Regular cardiac myocyte (primary cell): ENCODE measurements around the gene QPCTL. TPM values are rescaled to one million over a fixed set of nuclear protein-coding genes. Genes with fewer than 3 reads are reported as not detected.

Experiments used
- total RNA-seq: library from RNA; depleted of rRNA; stranded (reverse); fragments of >200 nt; gene quantifications from 2 replicates; pipeline ENCODE4 v1.2.3, GENCODE V29; 2014

QPCTL gene
- total RNA-seq, result 31.2 and 32.1 TPM in 2 replicates

DNA sequence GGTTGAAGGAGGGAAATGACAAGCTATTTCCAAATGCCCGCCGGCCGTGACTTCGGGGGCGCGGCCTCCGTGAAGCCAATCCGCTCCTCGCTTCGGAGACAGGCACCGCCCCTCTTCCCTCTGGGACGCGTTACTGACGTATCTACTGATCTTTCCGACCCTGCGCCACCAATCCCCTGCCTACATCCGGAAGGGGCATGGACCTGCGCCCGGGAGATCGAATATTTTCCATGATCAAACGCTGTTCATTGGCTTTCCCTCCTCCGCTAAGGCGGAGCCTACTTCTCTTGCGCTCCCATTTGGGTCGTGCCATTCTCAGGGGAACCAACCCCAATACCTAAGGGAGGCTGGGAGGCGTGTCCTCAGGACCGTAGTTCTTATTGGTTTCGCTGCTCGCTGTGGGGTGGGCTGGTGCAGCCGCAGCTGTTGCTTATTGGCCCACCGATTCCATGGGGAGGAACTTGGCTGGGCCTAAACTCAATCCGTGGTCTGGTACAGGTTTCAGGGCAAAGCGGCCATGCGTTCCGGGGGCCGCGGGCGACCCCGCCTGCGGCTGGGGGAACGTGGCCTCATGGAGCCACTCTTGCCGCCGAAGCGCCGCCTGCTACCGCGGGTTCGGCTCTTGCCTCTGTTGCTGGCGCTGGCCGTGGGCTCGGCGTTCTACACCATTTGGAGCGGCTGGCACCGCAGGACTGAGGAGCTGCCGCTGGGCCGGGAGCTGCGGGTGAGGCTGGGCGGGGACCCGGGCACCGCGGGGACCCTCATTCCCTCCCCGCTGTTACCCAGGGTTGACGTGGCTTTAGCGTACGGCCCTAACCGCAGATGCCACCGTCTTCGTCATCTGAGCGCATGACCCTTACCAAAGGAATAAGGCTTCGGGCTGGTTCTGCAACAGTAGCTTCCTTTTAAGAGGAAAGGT is at the start of gene QPCTL:
Gene QPCTL (plus strand): TSS at position 480 of the 919 bp plus-strand sequence. CDS start 38 bp downstream, at position 518.

DNA sequence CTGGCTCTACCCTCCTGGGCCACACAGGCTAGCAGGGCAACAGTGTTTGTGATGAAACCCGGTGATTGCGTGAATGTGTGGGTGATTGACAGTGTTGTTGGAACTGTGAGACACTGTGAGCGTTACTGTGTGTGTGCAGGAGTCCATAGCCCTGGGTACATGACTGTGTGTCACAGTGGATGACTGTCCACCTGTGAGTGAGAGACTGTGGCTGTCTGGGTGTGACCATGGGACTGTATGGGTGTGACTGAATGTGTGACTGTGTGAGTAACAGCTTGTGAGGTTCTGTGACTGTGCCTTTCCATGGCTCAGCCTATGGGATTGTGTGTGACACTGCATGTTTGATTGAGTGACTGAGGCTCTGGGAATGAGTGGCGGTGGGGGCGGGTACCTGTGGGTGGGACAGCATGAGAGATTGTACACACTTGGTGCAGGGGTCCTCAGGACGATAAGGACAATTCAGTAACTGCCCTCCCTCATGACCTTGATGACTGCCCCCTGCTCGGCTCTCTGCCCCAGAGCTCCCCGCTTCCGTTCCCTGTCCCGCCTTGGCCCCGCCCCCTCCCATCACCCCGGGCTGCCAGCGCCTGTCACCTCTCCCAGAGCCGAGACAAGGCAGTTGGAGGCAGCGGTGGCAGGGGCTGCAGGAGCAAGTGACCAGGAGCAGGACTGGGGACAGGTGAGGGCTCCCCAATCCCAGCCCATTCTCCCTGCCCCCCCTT is 24.7 kb upstream of the QPCTL start, which contains the start of gene GIPR:
Gene GIPR (plus strand): TSS at position 602 of the 722 bp plus-strand sequence. CDS start 1,300 bp downstream, outside the sequence.

GRCh38 chr19:45691516-45692186 is 815 bp upstream of the QPCTL start, which contains the start of gene SNRPD2:
SNRPD2 (minus strand) TSS chr19:45691953; CDS start chr19:45691888, 65 bp downstream.

GRCh38 chr19:45730368-45731288 is 38.2 kb downstream of the QPCTL start, which contains the start of gene FBXO46:
FBXO46 (minus strand) TSS chr19:45730896; CDS start chr19:45713495, 17,401 bp downstream.

DNA sequence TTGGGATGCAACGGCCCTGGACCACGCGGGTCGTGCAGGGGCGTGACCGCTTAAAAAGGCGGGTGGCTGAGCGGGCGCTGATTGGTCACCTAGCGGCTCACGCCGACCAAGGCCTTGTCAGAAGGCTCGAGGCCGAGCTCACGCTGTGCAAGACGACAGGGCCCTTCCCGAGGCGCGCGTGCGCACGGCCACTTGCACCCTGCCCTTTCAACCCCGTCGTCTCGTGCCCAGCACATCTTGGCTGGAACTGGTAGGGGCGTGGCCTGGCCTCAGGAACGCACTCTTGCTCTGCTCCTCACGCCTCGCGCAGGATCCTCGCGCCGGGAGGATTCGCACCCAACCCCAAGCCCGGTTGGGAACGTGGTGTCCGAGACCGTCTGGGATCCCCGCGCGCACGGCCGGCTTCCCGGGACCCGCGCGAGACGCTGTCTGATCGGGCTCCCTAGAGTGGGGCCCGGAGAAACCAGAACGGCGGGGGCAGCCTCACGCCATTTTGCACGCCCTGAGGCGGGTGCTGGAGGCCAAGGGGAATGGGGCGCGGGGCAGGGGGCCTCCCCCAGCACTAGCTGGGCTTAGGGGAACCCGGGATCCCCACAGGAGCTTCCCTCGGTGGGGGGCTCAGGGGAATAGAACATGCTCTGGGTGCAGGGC is 40.8 kb downstream of the QPCTL start, which contains the start of gene MEIOSIN:
Gene MEIOSIN (plus strand): TSS at position 280 of the 651 bp plus-strand sequence. CDS start 1,938 bp downstream, outside the sequence.

Other genes with a start within 250 kb of the QPCTL start
- gene FOSB, start 224.7 kb upstream of the QPCTL start, total RNA-seq, result 4.6 and 9.9 TPM in 2 replicates
- gene RTN2, start 195.6 kb upstream of the QPCTL start, total RNA-seq, result 3.8 and 4.2 TPM in 2 replicates
- 0.96 and 2.3 TPM in 2 replicates for gene PPM1N, start 194.2 kb upstream of the QPCTL start, total RNA-seq
- 56.4 and 112 TPM in 2 replicates for gene VASP, start 185.2 kb upstream of the QPCTL start, total RNA-seq
- 4.2 and 5.2 TPM in 2 replicates for gene OPA3, start 107.9 kb upstream of the QPCTL start, total RNA-seq
- gene GPR4, start 90.5 kb upstream of the QPCTL start, total RNA-seq, result 0.28 and 0.96 TPM in 2 replicates
- gene EML2, start 53.3 kb upstream of the QPCTL start, total RNA-seq, result 66.8 and 101 TPM in 2 replicates
- gene GIPR, start 24.4 kb upstream of the QPCTL start, total RNA-seq, result 0.28 and 0.38 TPM in 2 replicates
- gene SNRPD2, start 713 bp upstream of the QPCTL start, total RNA-seq, result 288 and 449 TPM in 2 replicates
- 3.4 and 5.8 TPM in 2 replicates for gene FBXO46, start 38.2 kb downstream of the QPCTL start, total RNA-seq
- gene MEIOSIN, start 40.8 kb downstream of the QPCTL start, total RNA-seq, result not detected in 2 replicates
- gene SIX5, start 76.6 kb downstream of the QPCTL start, total RNA-seq, result 8.1 and 11.3 TPM in 2 replicates
- gene DMPK, start 89.8 kb downstream of the QPCTL start, total RNA-seq, result 15.0 and 48.2 TPM in 2 replicates
- gene DMWD, start 100.2 kb downstream of the QPCTL start, total RNA-seq, result 27.8 and 29.0 TPM in 2 replicates
- under 0.01 and 0.28 TPM in 2 replicates for gene RSPH6A, start 122.6 kb downstream of the QPCTL start, total RNA-seq
- 22.8 and 29.9 TPM in 2 replicates for gene SYMPK, start 170.5 kb downstream of the QPCTL start, total RNA-seq
- under 0.01 TPM in 1 of 2 replicates, not detected in the other for gene FOXA3, start 171.7 kb downstream of the QPCTL start, total RNA-seq
- 26.5 and 28.4 TPM in 2 replicates for gene IRF2BP1, start 193.5 kb downstream of the QPCTL start, total RNA-seq
- gene MYPOP, start 209.9 kb downstream of the QPCTL start, total RNA-seq, result 0.77 and 2.0 TPM in 2 replicates
- not detected in 2 replicates for gene NANOS2, start 222.1 kb downstream of the QPCTL start, total RNA-seq